ELF-1 (cell line): ENCODE data around the gene STK38.
A peak's percentile ranks its signal among the peaks of the same experiment; 100 is the strongest.
"Not testable (repeated sequence)": the region's sequence is repeated elsewhere in the genome, so short reads cannot be mapped to it uniquely, and the experiment has no call there.

Source experiments
- DNase-seq: peaks from one replicate; pipeline ENCODE4 v3.0.0-alpha.2; 2016; ENCODE audit warnings: low read depth, low spot score

STK38 gene

GRCh38 chr6:36546920-36547645 is at the start of gene STK38:
STK38 (minus strand) TSS chr6:36547479; CDS start chr6:36540202, 7,277 bp downstream.
- peak; percentile 94 for DNase-seq

GRCh38 chr6:36596356-36596755 is 49.1 kb upstream of the STK38 start:
- no peak for DNase-seq

- DNase-seq, result no peak
These were observed 47.8 kb upstream of the STK38 start for GRCh38 chr6:36594816-36595643.

- DNase-seq, result peak; percentile 99
These were observed 46.9 kb upstream of the STK38 start, which contains the start of gene SRSF3 for GRCh38 chr6:36594029-36594815. SRSF3 (plus strand) TSS chr6:36594362; CDS start chr6:36596763, 2,401 bp downstream.

- DNase-seq, result peak; percentile 85
These were observed 46.3 kb upstream of the STK38 start for GRCh38 chr6:36593569-36594028.

- no peak for DNase-seq
These were observed 45.0 kb upstream of the STK38 start for GRCh38 chr6:36592221-36592655.

- DNase-seq, result peak; percentile 67
These were observed 43.0 kb upstream of the STK38 start for GRCh38 chr6:36590237-36590636.

GRCh38 chr6:36589025-36589400 is 41.7 kb upstream of the STK38 start:
- not testable (repeated sequence) for DNase-seq

- no peak for DNase-seq
These were observed 39.3 kb upstream of the STK38 start for GRCh38 chr6:36586606-36587005.

GRCh38 chr6:36581716-36582115 is 34.4 kb upstream of the STK38 start:
- no peak for DNase-seq

- no peak for DNase-seq
These were observed 32.9 kb upstream of the STK38 start for GRCh38 chr6:36580184-36580526.

- no peak for DNase-seq
These were observed 31.2 kb upstream of the STK38 start for GRCh38 chr6:36578431-36578830.

GRCh38 chr6:36578030-36578429 is 30.8 kb upstream of the STK38 start:
- DNase-seq, result no peak

- DNase-seq, result no peak
These were observed 30.0 kb upstream of the STK38 start for GRCh38 chr6:36577301-36577700.

GRCh38 chr6:36576578-36576977 is 29.3 kb upstream of the STK38 start:
- no peak for DNase-seq

GRCh38 chr6:36574679-36575078 is 27.4 kb upstream of the STK38 start:
- DNase-seq, result no peak

- not testable (repeated sequence) for DNase-seq
These were observed 25.4 kb upstream of the STK38 start for GRCh38 chr6:36572353-36573311.

- DNase-seq, result no peak
These were observed 24.1 kb upstream of the STK38 start for GRCh38 chr6:36571122-36572043.

GRCh38 chr6:36570264-36570663 is 23.0 kb upstream of the STK38 start:
- no peak for DNase-seq
